ENCODE measurements around the gene MPDZ. TPM values are rescaled to one million over a fixed set of nuclear protein-coding genes. Genes with fewer than 3 reads are reported as not detected.

MPDZ gene
- total and polyA plus RNA-seq, 2 of the 13 experiments (the other 11 are each of a cell fraction or from before 2014, with no cell fraction given) = 12.4 to 14.7 TPM

DNA sequence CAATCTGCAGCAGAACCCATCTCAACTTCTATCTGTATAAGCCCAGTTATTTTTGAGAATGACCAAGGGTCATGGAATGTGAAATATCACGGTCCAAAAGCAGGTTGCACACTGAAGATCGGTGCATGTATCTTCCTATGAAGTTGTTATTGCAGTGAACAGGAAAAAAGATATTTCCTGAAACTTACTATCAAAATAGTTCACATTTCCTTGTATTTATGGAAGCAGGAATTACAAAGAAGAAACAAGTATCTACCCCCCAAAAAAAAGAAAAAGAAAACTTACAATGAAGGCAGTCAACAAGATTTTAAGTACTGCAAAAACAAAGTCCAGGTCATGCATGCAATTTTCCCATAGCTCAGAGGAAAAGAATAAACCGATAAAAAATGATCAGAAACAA is 70.0 kb downstream of the MPDZ start:
- no TSS peak for BruUV-seq (replicated peaks)
- no peak overlapping the region for H2AFZ ChIP-seq (ENCODE audit: low read length)
- WGBS (ENCODE audit: low lambda C conversion rate) = 88% methylated on average over 3 of the region's 3 CpGs
- FAIRE-seq = no peak
- no peaks in the 10 kb centered on the region for H4K20me1 ChIP-seq (ENCODE audit: insufficient read depth, low read length)
- ATAC-seq = no peak
- no peaks in the 10 kb centered on the region for H3K79me2 ChIP-seq (ENCODE audit: insufficient read depth, low read length)
- no peak overlapping the region for H3K9ac ChIP-seq (ENCODE audit: insufficient read depth, low read depth, low read length)
- DNase-seq (ENCODE audit: low spot score) = no peak
- intact Hi-C loops (cut with micrococcal nuclease; ENCODE audit: unreplicated experiment) = no loop called here
- no peak for TF ChIP-seq ZNF121 (CRISPR knock-in tag; IDR thresholded peaks at IDR 0.05)
- TF ChIP-seq ZFYVE20 (CRISPR knock-in tag; IDR thresholded peaks at IDR 0.05; ENCODE audit: borderline replicate concordance, low read depth) = no peak
- in situ Hi-C loops (cut with HindIII; ENCODE audit: extremely low pct_ligation_motif_present, low pct_unique_long_range_greater_than_20kb) = no loop called here
- H3K27ac ChIP-seq (ENCODE audit: extremely low read length, insufficient read depth, low read length) = no peak overlapping the region
- no peaks in the 10 kb centered on the region for H3K4me1 ChIP-seq (ENCODE audit: insufficient read depth, low read length)
- no peak overlapping the region for H3K4me2 ChIP-seq (ENCODE audit: low read depth, low read length)
- H3K27me3 ChIP-seq (ENCODE audit: control insufficient read depth in 1 of 2, insufficient read depth in 2 of 2, low read length in 2 of 2) = no peaks in the 10 kb centered on the region
- no peaks in the 10 kb centered on the region for H3K9me3 ChIP-seq (ENCODE audit: low read length)
- ChIA-PET POLR2A (no interaction called here), CTCF (ENCODE audit: low intra/inter-chr PET ratio, low total read pairs) (no interaction called here)
- no peak overlapping the region for H3K4me3 ChIP-seq (replicated peaks in 1 of 3; ENCODE audit: insufficient read depth in 1 of 3, low read depth in 2 of 3, low read length in 3 of 3)
- H3K36me3 ChIP-seq (replicated peaks in 1 of 2; ENCODE audit: control insufficient read depth in 1 of 2, insufficient read depth in 2 of 2, low read length in 2 of 2) = peaks cover 0 to 2% of the 10 kb centered on the region in 2 experiments; a peak in 2 of 5 replicates

DNA sequence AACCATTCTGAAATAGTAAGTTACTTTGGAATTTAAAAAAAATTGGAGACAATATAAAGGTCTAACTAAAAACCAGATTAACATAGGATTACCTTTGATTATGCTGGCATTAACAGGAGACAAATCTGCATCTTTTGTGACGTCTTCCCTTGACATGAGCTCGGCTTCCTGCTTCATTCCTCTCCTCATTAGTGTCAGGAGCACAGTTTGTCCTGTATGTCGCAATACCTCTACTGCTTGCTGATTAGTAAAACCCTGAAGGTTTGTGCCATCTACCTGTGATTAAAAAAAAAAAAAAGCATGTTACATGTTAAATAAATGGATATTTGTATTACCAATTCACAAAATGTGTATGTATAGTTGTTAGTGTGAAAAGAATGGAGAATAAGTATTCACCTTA is 73.7 kb downstream of the MPDZ start:
- TF ChIP-seq, protein P1, sequence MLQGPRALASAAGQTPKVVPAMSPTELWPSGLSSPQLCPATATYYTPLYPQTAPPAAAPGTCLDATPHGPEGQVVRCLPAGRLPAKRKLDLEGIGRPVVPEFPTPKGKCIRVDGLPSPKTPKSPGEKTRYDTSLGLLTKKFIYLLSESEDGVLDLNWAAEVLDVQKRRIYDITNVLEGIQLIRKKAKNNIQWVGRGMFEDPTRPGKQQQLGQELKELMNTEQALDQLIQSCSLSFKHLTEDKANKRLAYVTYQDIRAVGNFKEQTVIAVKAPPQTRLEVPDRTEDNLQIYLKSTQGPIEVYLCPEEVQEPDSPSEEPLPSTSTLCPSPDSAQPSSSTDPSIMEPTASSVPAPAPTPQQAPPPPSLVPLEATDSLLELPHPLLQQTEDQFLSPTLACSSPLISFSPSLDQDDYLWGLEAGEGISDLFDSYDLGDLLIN (CRISPR knock-in tag; IDR thresholded peaks at IDR 0.05; ENCODE audit: borderline replicate concordance) = no peak
- no peak for TF ChIP-seq ZNF552 (CRISPR knock-in tag; IDR thresholded peaks at IDR 0.05; ENCODE audit: borderline replicate concordance)
- TF ChIP-seq CEBPG (CRISPR knock-in tag; IDR thresholded peaks at IDR 0.05) = peak; percentile 85
- peak; percentile 93 for TF ChIP-seq CEBPB (IDR thresholded peaks at IDR 0.05; ENCODE audit: borderline replicate concordance, low read depth, low read length)
- TF ChIP-seq POLR2A (IDR thresholded peaks at IDR 0.05; ENCODE audit: insufficient read depth in 1 of 2, low read depth in 2 of 2, low read length in 2 of 2) = no peak
- Histone ChIP-seq H3K4me2 (ENCODE audit: low read depth, low read length) (no peak overlapping the region), H3K4me3 (replicated peaks in 1 of 3; ENCODE audit: insufficient read depth in 1 of 3, low read depth in 2 of 3, low read length in 3 of 3) (no peak overlapping the region), H2AFZ (ENCODE audit: low read length) (no peak overlapping the region), H3K9ac (ENCODE audit: insufficient read depth, low read depth, low read length) (no peak overlapping the region), H3K4me1 (ENCODE audit: insufficient read depth, low read length) (peaks cover 21% of the 10 kb centered on the region), H3K79me2 (ENCODE audit: insufficient read depth, low read length) (no peaks in the 10 kb centered on the region), H3K36me3 (replicated peaks in 1 of 2; ENCODE audit: control insufficient read depth in 1 of 2, insufficient read depth in 2 of 2, low read length in 2 of 2) (no peaks in the 10 kb centered on the region), H4K20me1 (ENCODE audit: insufficient read depth, low read length) (no peaks in the 10 kb centered on the region), H3K27ac (ENCODE audit: extremely low read length, insufficient read depth, low read length) (no peak overlapping the region), H3K27me3 (ENCODE audit: control insufficient read depth in 1 of 2, insufficient read depth in 2 of 2, low read length in 2 of 2) (no peaks in the 10 kb centered on the region), H3K9me3 (ENCODE audit: low read length) (no peaks in the 10 kb centered on the region)
- DNase-seq (ENCODE audit: low spot score) (no peak), ATAC-seq (no peak), FAIRE-seq (no peak)
- POLR2A ChIA-PET = no interaction called here
- in situ Hi-C loops (cut with HindIII; ENCODE audit: extremely low pct_ligation_motif_present, low pct_unique_long_range_greater_than_20kb) = no loop called here
- 82% methylated on average over 3 of the region's 3 CpGs for WGBS (ENCODE audit: low lambda C conversion rate)
- intact Hi-C loops (cut with micrococcal nuclease; ENCODE audit: unreplicated experiment) = no loop called here
- CTCF ChIA-PET (ENCODE audit: low intra/inter-chr PET ratio, low total read pairs) = no interaction called here
- BruUV-seq (replicated peaks) = no TSS peak
